ENCODE measurements around the gene LILRA6.
"Not testable (repeated sequence)": the region's sequence is repeated elsewhere in the genome, so short reads cannot be mapped to it uniquely, and the experiment has no call there.

The LILRA6 gene

DNA sequence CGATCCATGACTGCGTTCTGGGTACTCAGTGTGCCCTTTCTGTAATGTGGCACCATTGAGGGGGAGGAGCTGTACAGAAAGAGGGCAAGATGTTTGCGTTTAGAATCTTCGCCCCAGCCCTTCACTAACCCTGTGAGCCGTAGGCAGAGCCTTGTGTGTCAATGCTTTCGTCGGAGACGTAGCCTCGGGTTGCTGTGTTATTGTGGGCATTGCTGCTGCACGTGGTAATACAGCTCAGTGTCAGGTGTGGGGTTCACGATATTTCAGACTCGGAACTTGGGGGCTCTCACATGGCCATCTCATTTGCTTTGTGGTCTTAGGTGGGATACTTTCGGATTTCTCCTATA, 35.8 kb downstream of the LILRA6 start:
- DNase-seq, result no peak
- TF ChIP-seq POLR2A (IDR thresholded peaks at IDR 0.05; ENCODE audit: low read length), result no peak
- no peak for TF ChIP-seq GATA1 (IDR thresholded peaks at IDR 0.05; ENCODE audit: low read depth, low read length)

DNA sequence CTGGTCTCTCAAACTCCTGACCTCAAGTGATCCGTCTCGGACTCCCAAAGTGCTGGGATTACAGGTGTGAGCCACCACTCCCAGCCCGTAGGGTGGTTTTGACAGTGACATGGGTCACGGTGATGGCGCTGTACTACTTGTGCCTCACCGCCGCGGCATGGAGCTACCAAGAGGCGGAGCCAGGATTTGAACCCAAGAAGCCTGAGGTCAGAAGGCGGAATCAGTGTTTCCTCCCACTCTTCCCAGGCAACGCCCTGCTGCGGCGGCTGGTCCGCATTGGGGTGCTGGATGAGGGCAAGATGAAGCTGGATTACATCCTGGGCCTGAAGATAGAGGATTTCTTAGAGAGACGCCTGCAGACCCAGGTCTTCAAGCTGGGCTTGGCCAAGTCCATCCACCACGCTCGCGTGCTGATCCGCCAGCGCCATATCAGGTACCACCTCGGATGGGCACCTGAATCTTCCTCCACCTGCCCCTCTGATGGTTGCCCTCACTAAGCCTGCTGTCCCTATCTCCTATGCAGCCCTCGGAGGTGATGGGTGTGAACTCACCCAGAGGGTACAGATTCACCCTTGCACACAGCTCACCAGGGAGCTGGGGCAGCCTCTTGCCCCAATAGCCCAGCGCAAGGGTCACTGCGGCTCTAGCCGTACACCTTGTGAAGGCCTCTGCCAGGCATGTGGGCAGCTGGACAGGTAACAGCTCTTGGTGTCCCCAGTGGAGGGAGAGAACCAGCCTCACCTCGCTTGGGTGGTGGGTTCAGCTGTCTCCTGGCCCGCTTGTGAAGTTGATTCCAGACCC, 36.4 kb downstream of the LILRA6 start:
- TF ChIP-seq POLR2A (IDR thresholded peaks at IDR 0.05; ENCODE audit: low read length), result no peak
- no peak for TF ChIP-seq GATA1 (IDR thresholded peaks at IDR 0.05; ENCODE audit: low read depth, low read length)
- no peak for DNase-seq

GRCh38 chr19:54204767-54205468, 37.7 kb downstream of the LILRA6 start:
- DNase-seq, result no peak
- no peak for TF ChIP-seq POLR2A (IDR thresholded peaks at IDR 0.05; ENCODE audit: low read length)
- no peak for TF ChIP-seq GATA1 (IDR thresholded peaks at IDR 0.05; ENCODE audit: low read depth, low read length)

DNA sequence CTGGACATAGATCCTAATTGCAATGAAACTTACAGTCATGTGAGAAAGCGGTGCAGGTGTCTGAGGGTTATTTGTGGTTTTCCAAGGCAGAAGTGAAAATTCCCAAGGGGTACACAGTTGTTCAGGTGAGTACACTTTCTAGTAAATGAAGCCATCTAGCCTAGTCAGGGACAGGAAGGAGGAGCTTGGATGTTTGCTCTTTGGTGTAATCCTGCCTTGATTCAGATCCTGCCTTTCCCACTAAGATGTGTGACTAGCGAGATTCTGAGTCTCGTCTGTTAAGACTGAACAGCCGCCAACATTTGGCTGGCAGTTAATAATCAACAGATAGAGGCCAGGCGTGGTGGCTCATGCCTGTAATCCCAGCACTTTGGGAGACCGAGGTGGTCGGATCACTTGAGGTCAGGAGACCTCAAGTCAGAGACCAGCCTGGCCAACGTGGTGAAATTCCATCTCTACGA, 39.4 kb downstream of the LILRA6 start:
- DNase-seq, result no peak
- TF ChIP-seq GATA1 (IDR thresholded peaks at IDR 0.05; ENCODE audit: low read depth, low read length), result no peak
- no peak for TF ChIP-seq POLR2A (IDR thresholded peaks at IDR 0.05; ENCODE audit: low read length)

DNA sequence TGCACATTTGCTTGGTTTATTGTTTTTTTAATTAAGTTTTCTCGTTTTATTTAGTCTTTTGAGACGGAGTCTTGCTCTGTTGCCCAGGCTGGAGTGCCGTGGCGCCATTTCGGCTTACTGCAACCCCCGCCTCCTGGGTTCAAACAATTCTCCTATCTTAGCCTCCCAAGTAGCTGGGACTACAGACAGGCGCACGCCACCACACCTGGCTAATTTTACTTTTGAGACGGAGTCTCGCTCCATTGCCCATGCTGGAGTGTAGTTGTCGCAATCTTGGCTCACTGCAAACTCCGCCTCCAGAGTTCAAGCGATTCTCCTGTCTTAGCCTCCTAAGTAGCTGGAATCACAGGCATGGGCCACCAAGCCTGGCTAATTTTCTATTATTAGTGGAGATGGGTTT, 40.6 kb downstream of the LILRA6 start:
- no peak for DNase-seq
- TF ChIP-seq GATA1 (IDR thresholded peaks at IDR 0.05; ENCODE audit: low read depth, low read length) (no peak), POLR2A (IDR thresholded peaks at IDR 0.05; ENCODE audit: low read length) (no peak)

GRCh38 chr19:54201172-54201701, 41.4 kb downstream of the LILRA6 start:
- TF ChIP-seq GATA1 (IDR thresholded peaks at IDR 0.05; ENCODE audit: low read depth, low read length), result no peak
- TF ChIP-seq POLR2A (IDR thresholded peaks at IDR 0.05; ENCODE audit: low read length), result no peak
- DNase-seq, result peak in 1 of 2 experiments; percentile 72

GRCh38 chr19:54199401-54199800, 43.2 kb downstream of the LILRA6 start:
- no peak for DNase-seq
- TF ChIP-seq GATA1 (IDR thresholded peaks at IDR 0.05; ENCODE audit: low read depth, low read length), result no peak

- no peak for TF ChIP-seq GATA1 (IDR thresholded peaks at IDR 0.05; ENCODE audit: low read depth, low read length)
- no peak for TF ChIP-seq POLR2A (IDR thresholded peaks at IDR 0.05; ENCODE audit: low read length)
These were observed 45.5 kb downstream of the LILRA6 start for GRCh38 chr19:54197121-54197520.

GRCh38 chr19:54196536-54196935, 46.1 kb downstream of the LILRA6 start:
- TF ChIP-seq GATA1 (IDR thresholded peaks at IDR 0.05; ENCODE audit: low read depth, low read length) (no peak), POLR2A (IDR thresholded peaks at IDR 0.05; ENCODE audit: low read length) (no peak)
- DNase-seq, result no peak

More at GRCh38 chr19:54197121-54197520, 45.5 kb downstream of the LILRA6 start:
- no peak for DNase-seq

GRCh38 chr19:54194463-54194862, 48.1 kb downstream of the LILRA6 start:
- DNase-seq, result not testable (repeated sequence)

- no peak for DNase-seq
- TF ChIP-seq POLR2A (IDR thresholded peaks at IDR 0.05; ENCODE audit: low read length) (no peak), GATA1 (IDR thresholded peaks at IDR 0.05; ENCODE audit: low read depth, low read length) (no peak)
These were observed 49.6 kb downstream of the LILRA6 start for GRCh38 chr19:54193011-54193410.

DNA sequence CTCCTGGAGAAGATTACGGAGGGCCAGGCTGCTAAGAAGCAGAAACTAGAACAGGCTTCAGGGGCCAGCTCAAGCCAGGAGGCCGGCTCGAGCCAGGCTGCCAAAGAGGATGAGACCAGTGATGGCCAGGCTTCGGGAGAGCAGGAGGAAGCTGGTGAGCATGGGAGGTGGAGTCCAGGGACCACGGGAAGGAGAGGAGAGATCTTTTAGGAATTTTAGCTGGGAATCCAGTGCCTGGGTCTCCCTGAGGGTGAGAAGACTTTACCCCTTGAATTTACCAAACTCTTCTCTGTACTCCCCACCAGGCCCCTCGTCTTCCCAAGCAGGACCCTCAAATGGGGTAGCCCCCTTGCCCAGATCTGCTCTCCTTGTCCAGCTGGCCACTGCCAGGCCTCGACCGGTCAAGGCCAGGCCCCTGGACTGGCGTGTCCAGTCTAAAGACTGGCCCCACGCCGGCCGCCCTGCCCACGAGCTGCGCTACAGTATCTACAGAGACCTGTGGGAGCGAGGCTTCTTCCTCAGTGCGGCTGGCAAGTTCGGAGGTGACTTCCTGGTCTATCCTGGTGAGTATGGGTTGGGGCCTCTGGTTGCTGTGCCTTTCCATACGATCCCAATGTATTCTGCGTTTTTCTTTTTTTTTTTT, 50.7 kb downstream of the LILRA6 start:
- no peak for DNase-seq
- no peak for TF ChIP-seq POLR2A (IDR thresholded peaks at IDR 0.05; ENCODE audit: low read length)
- TF ChIP-seq GATA1 (IDR thresholded peaks at IDR 0.05; ENCODE audit: low read depth, low read length), result no peak

DNA sequence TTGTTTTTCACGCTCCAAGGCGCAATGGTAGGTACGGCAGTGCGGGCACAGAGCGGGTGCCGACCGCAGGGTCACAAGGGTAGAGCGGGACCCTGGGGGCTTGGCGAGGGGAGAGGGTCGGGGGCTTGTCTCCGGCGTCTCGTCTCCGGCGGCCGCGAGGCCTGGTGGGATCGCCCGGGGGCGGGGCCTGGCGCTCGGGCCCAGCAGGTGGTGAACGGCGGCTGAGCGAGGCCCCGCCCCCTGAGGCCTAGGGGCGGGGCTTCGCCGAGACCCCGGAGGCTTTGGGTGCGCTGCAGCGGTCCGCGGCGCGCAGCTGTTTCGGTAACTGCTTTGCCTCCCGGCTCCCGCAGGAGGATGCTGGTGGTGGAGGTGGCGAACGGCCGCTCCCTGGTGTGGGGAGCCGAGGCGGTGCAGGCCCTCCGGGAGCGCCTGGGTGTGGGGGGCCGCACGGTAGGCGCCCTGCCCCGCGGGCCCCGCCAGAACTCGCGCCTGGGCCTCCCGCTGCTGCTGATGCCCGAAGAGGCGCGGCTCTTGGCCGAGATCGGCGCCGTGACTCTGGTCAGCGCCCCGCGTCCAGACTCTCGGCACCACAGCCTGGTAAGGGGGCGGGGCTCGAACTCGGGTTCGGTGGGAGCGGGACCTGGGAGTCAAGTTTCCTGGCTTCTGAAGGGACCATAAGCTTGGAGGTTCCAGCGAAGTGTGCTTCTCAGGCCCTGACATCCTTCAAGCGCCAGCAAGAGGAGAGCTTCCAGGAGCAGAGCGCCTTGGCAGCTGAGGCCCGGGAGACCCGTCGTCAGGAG, 51.4 kb downstream of the LILRA6 start, which contains the start of gene TSEN34:
Gene TSEN34, plus strand, starts transcription at position 298 of the 800 bp plus-strand sequence. Its CDS starts 57 bp downstream, at position 355.
- TF ChIP-seq POLR2A (IDR thresholded peaks at IDR 0.05; ENCODE audit: low read length) (peak; percentile 53), GATA1 (IDR thresholded peaks at IDR 0.05; ENCODE audit: low read depth, low read length) (no peak)
- DNase-seq, result peak; percentile 94 to 97
